GM19452 (cell line): ENCODE data around the gene SORCS2.

Source experiments
- ATAC-seq: cut with Tn5 transposase; IDR thresholded peaks from one replicate; pipeline ENCODE4 v1.9.1; 2021; ENCODE audit not compliant: unreplicated experiment

Gene SORCS2

GRCh38 chr4:7422151-7422897 is 230.0 kb downstream of the SORCS2 start:
- ATAC-seq = no peak

- no peak for ATAC-seq
Measured at GRCh38 chr4:7422898-7423180, 230.5 kb downstream of the SORCS2 start.

- no peak for ATAC-seq
Measured at GRCh38 chr4:7423391-7423790, 231.1 kb downstream of the SORCS2 start.

- ATAC-seq = no peak
Measured at GRCh38 chr4:7423801-7424552, 231.6 kb downstream of the SORCS2 start.

GRCh38 chr4:7424553-7425111 is 232.3 kb downstream of the SORCS2 start:
- ATAC-seq = no peak

- ATAC-seq = no peak
Measured at GRCh38 chr4:7425124-7425523, 232.8 kb downstream of the SORCS2 start.

- ATAC-seq = no peak
Measured at GRCh38 chr4:7425591-7426468, 233.5 kb downstream of the SORCS2 start.

GRCh38 chr4:7426525-7427171 is 234.3 kb downstream of the SORCS2 start:
- no peak for ATAC-seq

- ATAC-seq = no peak
Measured at GRCh38 chr4:7427361-7427760, 235.0 kb downstream of the SORCS2 start.

- ATAC-seq = no peak
Measured at GRCh38 chr4:7427831-7428260, 235.5 kb downstream of the SORCS2 start.

GRCh38 chr4:7428261-7429068 is 236.1 kb downstream of the SORCS2 start:
- no peak for ATAC-seq

GRCh38 chr4:7429069-7429416 is 236.7 kb downstream of the SORCS2 start:
- ATAC-seq = no peak

- ATAC-seq = no peak
Measured at GRCh38 chr4:7429601-7430078, 237.3 kb downstream of the SORCS2 start.

- ATAC-seq = no peak
Measured at GRCh38 chr4:7430368-7430964, 238.1 kb downstream of the SORCS2 start.

- ATAC-seq = no peak
Measured at GRCh38 chr4:7430965-7431695, 238.8 kb downstream of the SORCS2 start.

GRCh38 chr4:7431696-7432530 is 239.6 kb downstream of the SORCS2 start:
- ATAC-seq = no peak

GRCh38 chr4:7432531-7433375 is 240.4 kb downstream of the SORCS2 start:
- no peak for ATAC-seq
